HepG2 (cell line): ENCODE results near the gene SLC25A22. TPM values are rescaled to one million over a fixed set of nuclear protein-coding genes. Genes with fewer than 3 reads are reported as not detected.

Source experiments
- BRD4 ChIP-seq: sonication (generic); formaldehyde crosslinking; IDR thresholded peaks from 2 replicates; pipeline ENCODE4 v1.4.0; 2020; ENCODE audit warnings: missing genetic modification reagents
- DRAP1 ChIP-seq: IDR thresholded peaks from 2 replicates; pipeline ENCODE4 v1.6.1; 2016; ENCODE audit warnings: missing genetic modification reagents, missing compliant biosample characterization
- MATR3 ChIP-seq: sonication (generic); formaldehyde crosslinking; IDR thresholded peaks from 2 replicates; pipeline ENCODE4 v1.4.0; 2020; ENCODE audit warnings: missing genetic modification reagents
- TBP ChIP-seq: sonication (generic); formaldehyde crosslinking; IDR thresholded peaks from 2 replicates; pipeline ENCODE4 v1.5.0; 2020; ENCODE audit warnings: missing genetic modification reagents
- ZBTB40 ChIP-seq, 2 experiments: fragments of 450-650 bp in 1 of 2; sonication (generic) in 1 of 2; formaldehyde crosslinking in 1 of 2; IDR thresholded peaks; 2 replicates each; pipeline versions ENCODE4 v1.6.1 to v1.8.0; 2016 to 2022; ENCODE audit warnings: antibody characterized with exemption in 1 of 2, mild to moderate bottlenecking in 1 of 2, missing genetic modification reagents in 1 of 2
- ZFY ChIP-seq: sonication (generic); formaldehyde crosslinking; IDR thresholded peaks from 2 replicates; pipeline ENCODE4 v1.4.0; 2020; ENCODE audit warnings: missing genetic modification reagents
- ZNF772 ChIP-seq: sonication (generic); formaldehyde crosslinking; IDR thresholded peaks from 2 replicates; pipeline ENCODE4 v1.5.0; 2020; ENCODE audit warnings: mild to moderate bottlenecking, missing genetic modification reagents
- polyA plus RNA-seq, 8 experiments: library from polyadenylated mRNA; depleted of rRNA in 3 of 8; stranded (reverse) in 7 of 8; unstranded in 1 of 8; fragments of >200 nt; fragmentation: Illumina TruSeq in 4 of 8; extraction: Trizol in 4 of 8; gene quantifications; 2 replicates each; pipeline versions ENCODE4 v1.2.1 to v1.2.3, GENCODE V29; 2011 to 2016; ENCODE audit warnings: low read depth in 4 of 8, missing spikeins in 1 of 8, mixed read lengths in 1 of 8; ENCODE audit not compliant: insufficient read depth in 1 of 8
- total RNA-seq, 5 experiments: library from RNA; depleted of rRNA; stranded (reverse); fragments of >200 nt; fragmentation: Illumina TruSeq; extraction: Trizol; gene quantifications; 2 replicates each; pipeline ENCODE4 v1.2.3, GENCODE V29; 2016; ENCODE audit warnings: low read depth in 1 of 5
- TF ChIP-seq, protein P1 (sequence below): sonication (generic); formaldehyde crosslinking; IDR thresholded peaks from 2 replicates; pipeline ENCODE4 v1.4.0; 2020; ENCODE audit warnings: mild to moderate bottlenecking, missing genetic modification reagents
- TF ChIP-seq, protein P2 (sequence below): sonication (generic); formaldehyde crosslinking; IDR thresholded peaks from 2 replicates; pipeline ENCODE4 v1.5.1; 2020; ENCODE audit warnings: mild to moderate bottlenecking, missing genetic modification reagents
- TF ChIP-seq, protein P3 (sequence below): sonication (generic); formaldehyde crosslinking; IDR thresholded peaks from 2 replicates; pipeline ENCODE4 v1.8.0; 2022; ENCODE audit warnings: missing genetic modification reagents, mild to moderate bottlenecking, inconsistent platforms, borderline replicate concordance

SLC25A22 gene
- total and polyA plus RNA-seq, 2 of the 13 experiments (the other 11 are each of a cell fraction or from before 2014, with no cell fraction given): 12.4 to 19.2 TPM

- TF ChIP-seq ZBTB40 (IDR thresholded peaks at IDR 0.05) (no peak), ZBTB40 (CRISPR knock-in tag; IDR thresholded peaks at IDR 0.05) (peak; percentile 64; the same call in 1 of the 2 replicates), MATR3 (CRISPR knock-in tag) (no peak), ZNF772 (peak; percentile 57; the same call in 1 of the 2 replicates), TBP (CRISPR knock-in tag) (0 out of 2 replicates have a peak, but pooled peaks have one; percentile 21), DRAP1 (CRISPR knock-in tag) (no peak), ZFY (CRISPR knock-in tag) (peak; percentile 87), BRD4 (CRISPR knock-in tag) (peak; percentile 62)
- TF ChIP-seq, protein P1, sequence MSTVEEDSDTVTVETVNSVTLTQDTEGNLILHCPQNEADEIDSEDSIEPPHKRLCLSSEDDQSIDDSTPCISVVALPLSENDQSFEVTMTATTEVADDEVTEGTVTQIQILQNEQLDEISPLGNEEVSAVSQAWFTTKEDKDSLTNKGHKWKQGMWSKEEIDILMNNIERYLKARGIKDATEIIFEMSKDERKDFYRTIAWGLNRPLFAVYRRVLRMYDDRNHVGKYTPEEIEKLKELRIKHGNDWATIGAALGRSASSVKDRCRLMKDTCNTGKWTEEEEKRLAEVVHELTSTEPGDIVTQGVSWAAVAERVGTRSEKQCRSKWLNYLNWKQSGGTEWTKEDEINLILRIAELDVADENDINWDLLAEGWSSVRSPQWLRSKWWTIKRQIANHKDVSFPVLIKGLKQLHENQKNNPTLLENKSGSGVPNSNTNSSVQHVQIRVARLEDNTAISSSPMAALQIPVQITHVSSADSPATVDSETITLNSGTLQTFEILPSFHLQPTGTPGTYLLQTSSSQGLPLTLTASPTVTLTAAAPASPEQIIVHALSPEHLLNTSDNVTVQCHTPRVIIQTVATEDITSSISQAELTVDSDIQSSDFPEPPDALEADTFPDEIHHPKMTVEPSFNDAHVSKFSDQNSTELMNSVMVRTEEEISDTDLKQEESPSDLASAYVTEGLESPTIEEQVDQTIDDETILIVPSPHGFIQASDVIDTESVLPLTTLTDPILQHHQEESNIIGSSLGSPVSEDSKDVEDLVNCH (CRISPR knock-in tag): no peak
- TF ChIP-seq, protein P2, sequence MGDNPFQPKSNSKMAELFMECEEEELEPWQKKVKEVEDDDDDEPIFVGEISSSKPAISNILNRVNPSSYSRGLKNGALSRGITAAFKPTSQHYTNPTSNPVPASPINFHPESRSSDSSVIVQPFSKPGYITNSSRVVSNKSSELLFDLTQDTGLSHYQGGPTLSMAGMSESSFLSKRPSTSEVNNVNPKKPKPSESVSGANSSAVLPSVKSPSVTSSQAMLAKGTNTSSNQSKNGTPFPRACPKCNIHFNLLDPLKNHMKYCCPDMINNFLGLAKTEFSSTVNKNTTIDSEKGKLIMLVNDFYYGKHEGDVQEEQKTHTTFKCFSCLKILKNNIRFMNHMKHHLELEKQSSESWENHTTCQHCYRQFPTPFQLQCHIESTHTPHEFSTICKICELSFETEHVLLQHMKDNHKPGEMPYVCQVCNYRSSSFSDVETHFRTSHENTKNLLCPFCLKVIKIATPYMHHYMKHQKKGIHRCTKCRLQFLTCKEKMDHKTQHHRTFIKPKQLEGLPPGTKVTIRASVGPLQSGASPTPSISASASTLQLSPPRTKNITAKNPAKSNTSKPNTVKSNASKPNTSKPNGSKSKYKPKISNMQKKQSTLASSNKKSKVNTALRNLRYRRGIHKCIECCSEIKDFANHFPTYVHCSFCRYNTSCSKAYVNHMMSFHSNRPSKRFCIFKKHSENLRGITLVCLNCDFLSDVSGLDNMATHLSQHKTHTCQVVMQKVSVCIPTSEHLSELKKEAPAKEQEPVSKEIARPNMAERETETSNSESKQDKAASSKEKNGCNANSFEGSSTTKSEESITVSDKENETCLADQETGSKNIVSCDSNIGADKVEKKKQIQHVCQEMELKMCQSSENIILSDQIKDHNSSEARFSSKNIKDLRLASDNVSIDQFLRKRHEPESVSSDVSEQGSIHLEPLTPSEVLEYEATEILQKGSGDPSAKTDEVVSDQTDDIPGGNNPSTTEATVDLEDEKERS (CRISPR knock-in tag): no peak
- TF ChIP-seq, protein P3, sequence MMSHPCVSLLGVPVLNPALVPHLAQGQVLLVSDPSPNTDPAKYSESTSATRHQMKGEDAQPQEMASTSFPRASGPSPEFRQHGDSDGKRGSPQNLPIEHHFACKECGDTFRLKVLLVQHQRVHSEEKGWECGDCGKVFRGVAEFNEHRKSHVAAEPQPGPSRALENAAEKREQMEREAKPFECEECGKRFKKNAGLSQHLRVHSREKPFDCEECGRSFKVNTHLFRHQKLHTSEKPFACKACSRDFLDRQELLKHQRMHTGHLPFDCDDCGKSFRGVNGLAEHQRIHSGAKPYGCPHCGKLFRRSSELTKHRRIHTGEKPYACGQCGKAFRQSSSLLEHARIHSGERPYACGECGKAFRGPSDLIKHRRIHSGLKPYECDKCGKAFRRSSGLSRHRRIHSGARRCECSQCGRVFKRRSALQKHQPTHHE (CRISPR knock-in tag): 0 out of 2 replicates have a peak, but pooled peaks have one; percentile 67
Measured at GRCh38 chr11:827146-827896, 29.2 kb upstream of the SLC25A22 start (continued).
